Measurements from ENCODE around the gene RNF213.
"Not testable (repeated sequence)": the region's sequence is repeated elsewhere in the genome, so short reads cannot be mapped to it uniquely, and the experiment has no call there.

RNF213 gene

DNA sequence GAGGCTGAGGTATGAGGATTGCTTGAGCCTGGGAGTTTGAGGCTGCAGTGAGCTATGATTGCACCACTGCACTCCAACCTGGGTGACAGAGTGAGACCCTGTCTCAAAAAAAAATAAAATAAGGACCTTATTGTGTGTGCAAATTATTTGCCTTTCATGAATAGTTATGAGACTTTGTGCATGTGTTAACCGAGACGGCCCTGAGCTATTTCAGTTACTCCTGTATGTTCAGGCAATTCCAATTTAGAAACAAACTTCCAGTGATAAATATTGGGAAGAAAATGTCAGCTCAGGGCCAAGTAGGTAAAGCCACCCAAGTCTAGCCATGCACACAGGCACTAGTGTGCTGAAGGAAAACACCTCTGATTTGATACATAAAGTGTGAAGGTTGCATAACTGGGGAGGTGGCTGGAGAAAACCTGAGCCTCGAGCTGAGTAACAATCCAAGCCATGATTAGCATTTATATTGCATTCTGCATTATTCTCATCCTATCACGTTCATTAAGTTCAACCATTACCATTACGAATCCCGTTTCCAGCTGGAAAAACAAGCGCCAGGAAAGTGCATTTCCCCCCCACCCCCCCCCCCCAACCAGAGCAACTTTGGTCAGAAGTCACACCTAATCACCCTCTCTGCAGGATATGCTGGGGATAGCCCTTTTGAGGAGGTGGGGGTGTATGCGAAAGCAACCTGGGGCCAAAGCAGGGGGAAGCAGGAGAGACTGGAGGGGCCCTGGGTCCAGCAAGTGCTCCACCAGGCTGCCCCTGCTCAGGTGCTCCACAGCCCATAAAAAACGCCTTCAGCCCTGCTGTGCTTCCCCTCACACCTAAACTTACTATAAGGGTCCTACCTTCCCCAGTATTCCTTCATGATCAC, 135.7 kb downstream of the RNF213 start:
- DNase-seq = no peak

DNA sequence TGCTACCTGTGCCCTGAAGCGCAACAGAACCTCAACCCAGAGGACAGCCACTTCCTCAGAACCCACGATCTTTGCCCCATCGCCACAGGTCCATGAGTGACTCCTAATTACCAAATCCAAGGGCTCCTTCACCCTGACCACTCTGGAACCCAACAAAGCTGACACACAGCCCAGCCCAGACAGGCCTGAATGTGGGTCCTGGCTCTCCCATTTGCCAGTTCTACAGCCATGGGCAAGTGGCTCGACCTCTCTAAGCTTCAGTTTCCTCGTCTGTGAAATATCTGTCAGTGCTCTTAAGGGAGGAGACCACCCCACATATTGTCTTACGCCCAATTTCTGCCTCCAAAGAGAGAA, 136.4 kb downstream of the RNF213 start:
- no peak for DNase-seq

DNA sequence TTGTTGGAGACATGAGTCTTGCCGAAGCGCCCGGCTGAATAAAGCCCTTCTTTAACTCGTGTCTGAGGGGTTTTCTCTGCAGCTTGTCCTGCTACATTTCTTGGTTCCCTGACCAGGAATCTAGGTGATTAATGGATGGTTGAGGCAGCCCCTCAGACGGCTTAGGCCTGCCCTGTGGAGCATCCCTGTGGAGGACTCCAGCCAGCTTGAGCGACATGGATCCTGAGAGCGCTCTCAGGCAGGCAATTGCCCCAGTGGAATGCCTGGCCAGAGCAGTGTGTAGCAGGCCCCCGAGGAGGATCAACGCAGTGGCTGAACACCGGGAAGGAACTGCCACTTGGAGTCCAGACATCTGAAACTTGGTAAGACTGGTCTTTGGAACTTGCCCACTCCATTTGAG, 137.0 kb downstream of the RNF213 start:
- no peak for DNase-seq

- DNase-seq = not testable (repeated sequence)
Measured at GRCh38 chr17:80401086-80401485, 140.4 kb downstream of the RNF213 start.

DNA sequence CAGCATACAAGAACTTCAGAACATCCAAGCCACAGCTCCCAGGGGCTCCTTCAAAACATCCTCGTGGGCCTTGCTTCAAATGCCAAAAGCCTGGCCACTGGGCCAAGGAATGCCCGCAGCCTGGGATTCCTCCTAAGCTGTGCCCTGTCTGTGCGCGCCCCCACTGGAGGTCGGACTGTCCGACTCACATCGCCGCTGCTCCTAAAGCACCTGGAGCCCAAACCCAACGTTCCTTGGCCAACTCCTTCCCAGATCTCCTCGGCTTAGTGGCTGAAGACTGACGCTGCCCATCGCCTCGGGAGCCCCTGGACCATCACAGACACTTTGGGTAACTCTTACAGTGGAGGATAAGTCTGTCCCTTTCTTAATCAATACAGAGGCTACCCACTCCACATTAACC, 141.4 kb downstream of the RNF213 start:
- DNase-seq = not testable (repeated sequence)

GRCh38 chr17:80402959-80403358, 142.3 kb downstream of the RNF213 start:
- no peak for DNase-seq

- DNase-seq = no peak
Measured at GRCh38 chr17:80406146-80406545, 145.5 kb downstream of the RNF213 start.

- DNase-seq = not testable (repeated sequence)
Measured at GRCh38 chr17:80407917-80408316, 147.3 kb downstream of the RNF213 start.

- no peak for DNase-seq
Measured at GRCh38 chr17:80408872-80409271, 148.2 kb downstream of the RNF213 start.

GRCh38 chr17:80409626-80410025, 149.0 kb downstream of the RNF213 start:
- DNase-seq = no peak

DNA sequence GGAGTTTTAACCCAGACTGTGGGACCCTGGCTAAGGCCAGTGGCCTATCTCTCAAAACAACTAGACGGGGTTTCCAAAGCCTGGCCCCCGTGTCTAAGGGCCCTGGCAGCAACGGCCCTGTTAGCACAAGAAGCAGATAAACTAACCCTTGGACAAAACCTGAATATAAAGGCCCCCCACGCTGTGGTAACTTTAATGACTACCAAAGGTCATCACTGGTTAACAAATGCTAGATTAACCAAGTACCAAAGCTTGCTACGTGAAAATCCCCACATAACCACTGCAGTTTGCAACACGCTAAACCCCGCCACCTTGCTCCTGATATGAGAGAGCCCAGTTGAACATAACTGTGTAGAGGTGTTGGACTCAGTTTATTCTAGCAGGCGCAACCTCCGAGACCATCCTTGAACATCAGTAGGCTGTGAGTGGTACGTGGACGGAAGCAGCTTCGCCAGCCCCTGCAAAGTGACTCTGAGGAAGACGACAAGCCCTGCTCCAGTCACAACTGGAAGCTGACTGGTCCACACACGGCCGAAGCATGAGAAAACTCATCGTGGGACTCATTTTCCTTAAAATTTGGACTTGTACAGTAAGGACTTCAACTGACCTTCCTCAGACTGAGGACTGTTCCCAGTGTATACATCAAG, 149.9 kb downstream of the RNF213 start:
- DNase-seq = not testable (repeated sequence)

- DNase-seq = no peak
Measured at GRCh38 chr17:80413771-80414507, 153.3 kb downstream of the RNF213 start.

- no peak for DNase-seq
Measured at GRCh38 chr17:80414508-80414802, 153.8 kb downstream of the RNF213 start.

DNA sequence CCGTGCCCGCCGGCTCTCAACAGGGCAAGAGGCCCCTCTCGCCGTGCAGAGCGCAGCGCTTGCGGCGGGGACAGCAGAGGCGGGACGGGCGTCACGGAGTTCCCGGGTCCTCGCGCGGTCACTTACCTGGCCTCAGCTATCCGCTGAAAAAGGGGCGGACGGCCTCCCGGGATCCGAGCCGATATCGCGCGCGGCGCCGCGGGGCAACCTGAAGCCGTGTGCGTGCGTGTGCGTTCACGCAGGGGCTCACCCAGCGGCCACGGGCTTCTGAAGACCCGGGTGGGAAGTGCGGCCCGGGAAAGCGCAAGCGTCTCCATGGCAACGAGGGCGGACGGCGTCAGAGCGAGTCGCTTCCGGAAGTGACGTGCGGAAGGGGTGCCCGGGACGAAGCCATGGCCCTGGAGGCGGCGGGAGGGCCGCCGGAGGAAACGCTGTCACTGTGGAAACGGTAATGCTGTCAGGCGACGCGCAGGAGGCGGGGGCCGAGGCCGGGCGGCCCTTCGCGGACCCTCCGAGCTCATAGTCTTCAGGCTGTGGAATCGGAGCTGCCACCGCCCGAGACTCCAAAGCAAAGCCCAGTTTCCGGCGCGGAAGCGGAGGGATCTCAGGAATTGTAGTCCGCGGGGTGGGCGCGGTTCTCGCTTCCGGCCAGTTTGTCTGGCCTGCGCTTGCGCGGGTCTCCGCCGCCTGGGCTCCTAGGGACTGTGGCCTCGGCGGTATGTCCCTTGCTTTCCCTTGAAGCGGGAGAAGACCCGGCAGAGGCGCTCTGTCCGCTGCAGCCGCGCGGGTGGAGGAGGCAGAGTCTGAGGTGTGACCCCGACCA, 154.4 kb downstream of the RNF213 start, which contains the start of gene ENDOV:
Gene ENDOV, plus strand, starts transcription at position 365 of the 823 bp plus-strand sequence. Its CDS starts 28 bp downstream, at position 393.
- peak; percentile 93 for DNase-seq

DNA sequence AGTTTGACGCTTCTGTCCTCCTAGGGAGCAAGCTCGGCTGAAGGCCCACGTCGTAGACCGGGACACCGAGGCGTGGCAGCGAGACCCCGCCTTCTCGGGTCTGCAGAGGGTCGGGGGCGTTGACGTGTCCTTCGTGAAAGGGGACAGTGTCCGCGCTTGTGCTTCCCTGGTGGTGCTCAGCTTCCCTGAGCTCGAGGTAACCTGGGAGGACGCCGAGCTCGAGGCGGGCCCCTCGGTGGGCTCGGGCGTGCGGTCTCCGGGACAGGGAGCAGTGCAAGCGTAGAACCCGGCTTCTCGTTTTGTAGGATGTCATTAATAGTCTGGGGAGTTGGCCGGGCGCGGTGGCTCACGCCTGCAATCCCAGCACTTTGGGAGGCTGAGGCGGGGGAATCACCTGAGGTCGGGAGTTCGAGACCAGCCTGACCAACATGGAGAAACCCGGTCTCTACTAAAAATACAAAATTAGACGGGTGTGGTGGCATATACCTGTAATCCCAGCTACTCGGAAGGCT, 155.0 kb downstream of the RNF213 start:
- no peak for DNase-seq

DNA sequence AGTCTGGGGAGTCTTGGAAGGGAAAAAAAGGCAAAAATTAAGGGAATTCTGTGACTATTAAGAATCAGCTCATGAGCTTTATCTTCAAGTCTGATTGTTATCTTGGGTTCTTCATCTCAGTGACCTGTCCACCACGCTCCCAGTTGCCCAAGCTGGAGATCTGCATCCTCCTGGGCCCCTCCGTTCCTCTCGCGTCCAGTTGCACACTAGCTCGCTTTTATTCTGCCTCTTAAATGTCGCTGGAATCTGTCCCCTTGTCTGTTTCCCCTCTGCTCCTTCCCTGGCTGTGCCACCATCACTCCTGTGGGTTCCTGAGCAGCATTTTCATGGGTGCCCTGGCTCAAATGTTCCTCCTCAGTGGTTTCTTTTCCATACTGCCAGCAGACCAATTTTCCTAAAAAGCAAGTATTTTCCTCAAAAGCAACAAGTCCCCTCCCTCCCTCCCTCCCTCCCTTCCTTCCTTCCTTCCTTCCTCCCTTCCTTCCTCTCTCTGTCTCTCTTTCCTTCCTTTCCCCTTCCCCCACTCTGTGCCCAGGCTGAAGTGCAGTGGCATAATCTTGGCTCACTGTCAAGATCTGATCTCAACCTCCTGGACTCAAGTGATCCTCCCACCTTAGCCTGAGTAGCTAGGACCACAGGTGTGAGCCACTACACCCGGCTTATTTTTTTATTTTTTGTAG, 155.7 kb downstream of the RNF213 start:
- DNase-seq = no peak

DNA sequence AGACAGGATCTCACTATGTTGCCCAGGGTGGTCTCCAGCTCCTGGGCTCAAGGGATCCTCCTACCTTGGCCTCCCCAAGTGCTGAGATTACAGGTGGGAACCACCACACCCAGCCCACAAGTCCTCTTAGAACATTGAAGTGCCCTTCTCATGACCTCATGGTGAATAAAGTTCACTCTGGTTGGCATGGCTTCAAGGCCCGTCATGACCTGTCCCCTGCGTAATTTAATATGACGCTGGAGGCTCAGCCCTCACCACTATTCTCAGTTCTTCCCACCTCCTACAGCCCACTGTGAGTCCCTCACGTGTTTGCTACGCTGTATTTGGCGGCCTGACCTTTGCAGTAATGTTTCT, 156.3 kb downstream of the RNF213 start:
- DNase-seq = no peak

GRCh38 chr17:80418589-80418988, 157.9 kb downstream of the RNF213 start:
- DNase-seq = no peak

DNA sequence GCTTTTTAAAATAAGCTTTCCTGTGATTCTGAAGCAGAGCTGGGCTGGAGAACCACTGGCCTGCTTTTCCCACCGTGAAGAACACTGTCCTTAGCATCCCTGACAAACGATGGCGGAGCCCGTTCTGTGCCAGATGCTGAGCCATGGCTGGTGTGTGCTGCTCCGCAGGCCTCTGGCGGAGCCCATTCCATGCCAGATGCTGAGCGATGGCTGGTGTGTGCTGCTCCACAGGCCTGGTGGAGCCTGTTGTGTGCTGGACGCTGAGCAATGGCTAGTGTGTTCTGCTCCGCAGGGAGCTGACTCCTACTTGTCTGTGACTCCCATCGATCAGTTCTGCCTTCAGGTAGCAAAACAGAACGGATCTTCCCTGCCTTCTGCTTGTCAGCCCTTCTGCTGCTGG, 158.6 kb downstream of the RNF213 start:
- DNase-seq = no peak

GRCh38 chr17:80421381-80422090, 160.9 kb downstream of the RNF213 start:
- no peak for DNase-seq

GRCh38 chr17:80422276-80422675, 161.6 kb downstream of the RNF213 start:
- DNase-seq = no peak

Measured in T-helper 9 cell (primary cell).